ENCODE measurements around the gene SYVN1.

SYVN1 gene

DNA sequence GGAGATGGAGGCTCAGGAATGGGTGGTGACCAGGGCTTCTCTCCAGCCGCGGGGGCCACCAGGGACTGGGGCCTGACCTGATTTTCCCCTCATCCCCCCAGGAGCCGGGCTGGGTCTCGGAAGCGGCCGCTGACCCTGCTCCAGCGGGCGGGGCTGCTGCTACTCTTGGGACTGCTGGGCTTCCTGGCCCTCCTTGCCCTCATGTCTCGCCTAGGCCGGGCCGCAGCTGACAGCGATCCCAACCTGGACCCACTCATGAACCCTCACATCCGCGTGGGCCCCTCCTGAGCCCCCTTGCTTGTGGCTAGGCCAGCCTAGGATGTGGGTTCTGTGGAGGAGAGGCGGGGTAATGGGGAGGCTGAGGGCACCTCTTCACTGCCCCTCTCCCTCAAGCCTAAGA is 46.5 kb downstream of the SYVN1 start:
- no peak for DNase-seq (ENCODE audit: low read depth)

DNA sequence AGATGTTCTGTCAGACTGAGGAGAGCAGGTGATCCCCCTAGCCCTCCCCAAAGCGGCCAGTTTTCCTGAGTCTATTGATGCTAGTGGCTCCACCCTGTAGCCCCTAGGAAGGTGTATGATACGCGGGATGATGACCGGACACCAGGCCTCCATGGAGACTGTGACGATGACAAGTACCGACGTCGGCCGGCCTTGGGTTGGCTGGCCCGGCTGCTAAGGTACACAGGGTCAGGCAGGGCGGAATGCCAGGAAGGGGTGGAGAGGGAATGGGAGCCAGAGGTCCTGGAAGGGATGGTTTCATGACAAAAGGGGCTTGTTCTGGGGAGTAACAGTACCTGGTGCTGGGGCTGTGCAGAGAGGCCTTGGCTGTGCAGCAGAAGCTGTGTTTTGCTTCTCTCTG is 47.1 kb downstream of the SYVN1 start:
- no peak for DNase-seq (ENCODE audit: low read depth)

DNA sequence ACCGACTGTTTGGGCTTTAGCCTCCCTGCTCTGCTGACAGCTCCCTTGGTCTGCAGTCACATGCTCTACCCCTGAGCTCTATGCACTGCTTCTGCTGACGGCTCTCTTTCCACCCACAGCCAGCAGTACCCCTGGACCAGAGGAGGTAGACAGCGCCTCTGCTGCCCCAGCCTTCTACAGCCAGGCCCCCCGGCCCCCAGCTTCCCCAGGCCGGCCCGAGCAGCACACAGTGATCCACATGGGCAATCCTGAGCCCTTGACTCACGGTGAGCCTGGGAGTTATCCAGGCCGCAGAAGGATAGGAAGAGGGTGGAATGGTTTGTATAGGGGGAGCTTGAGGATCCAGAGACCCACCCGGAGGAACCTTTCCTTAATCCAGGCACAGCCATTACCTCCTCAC is 47.5 kb downstream of the SYVN1 start:
- DNase-seq (ENCODE audit: low read depth) = no peak

DNA sequence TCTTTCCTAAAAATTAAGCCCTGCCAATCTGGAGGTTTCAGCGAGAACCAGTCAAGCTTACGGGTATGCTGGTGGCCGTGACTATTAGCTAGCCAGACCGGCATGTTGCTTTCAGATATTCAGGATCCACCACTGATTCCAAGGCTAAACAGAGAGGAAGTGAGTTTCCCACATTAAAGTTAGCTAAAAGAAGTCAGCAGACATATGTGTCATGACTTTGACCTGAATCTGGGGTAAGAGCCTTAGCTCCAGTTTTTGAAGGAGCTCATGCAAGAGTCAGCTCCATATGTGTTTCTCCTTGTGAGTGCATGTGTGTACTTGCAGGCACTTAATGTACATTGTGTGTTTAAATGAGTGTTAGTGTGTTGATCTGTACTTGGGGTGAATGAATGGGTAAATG is 48.9 kb downstream of the SYVN1 start:
- DNase-seq (ENCODE audit: low read depth) = no peak

DNA sequence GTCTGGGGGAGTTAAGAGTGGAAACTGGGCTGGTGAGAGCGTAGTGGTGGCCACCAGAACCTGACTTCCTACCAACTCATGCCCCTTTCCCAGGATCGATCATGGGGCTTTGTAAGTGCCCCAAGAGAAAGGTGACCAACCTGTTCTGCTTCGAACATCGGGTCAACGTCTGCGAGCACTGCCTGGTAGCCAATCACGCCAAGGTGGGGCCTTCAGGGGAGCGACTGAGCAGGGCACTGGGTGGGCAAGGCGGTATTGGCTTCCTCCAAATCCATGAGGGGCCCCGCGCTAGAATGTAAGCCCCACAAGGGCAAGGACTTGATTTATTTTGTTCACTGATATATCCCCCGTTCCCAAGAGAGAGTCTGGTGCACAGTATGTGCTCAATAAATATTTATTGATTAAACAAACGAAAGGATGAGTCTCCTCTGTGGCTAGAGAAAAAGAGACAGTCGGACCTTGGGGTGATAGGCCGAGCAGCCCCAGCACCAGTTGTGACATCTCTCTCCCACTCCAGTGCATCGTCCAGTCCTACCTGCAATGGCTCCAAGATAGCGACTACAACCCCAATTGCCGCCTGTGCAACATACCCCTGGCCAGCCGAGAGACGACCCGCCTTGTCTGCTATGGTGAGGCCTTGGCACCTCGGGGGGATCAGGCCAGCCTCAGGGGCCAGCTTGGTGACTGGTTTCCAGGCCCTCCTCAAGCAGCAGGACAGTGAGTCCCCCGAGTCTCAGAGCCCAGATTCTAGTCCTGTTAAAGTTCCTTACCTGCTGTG is 49.5 kb downstream of the SYVN1 start:
- DNase-seq (ENCODE audit: low read depth) = no peak

DNA sequence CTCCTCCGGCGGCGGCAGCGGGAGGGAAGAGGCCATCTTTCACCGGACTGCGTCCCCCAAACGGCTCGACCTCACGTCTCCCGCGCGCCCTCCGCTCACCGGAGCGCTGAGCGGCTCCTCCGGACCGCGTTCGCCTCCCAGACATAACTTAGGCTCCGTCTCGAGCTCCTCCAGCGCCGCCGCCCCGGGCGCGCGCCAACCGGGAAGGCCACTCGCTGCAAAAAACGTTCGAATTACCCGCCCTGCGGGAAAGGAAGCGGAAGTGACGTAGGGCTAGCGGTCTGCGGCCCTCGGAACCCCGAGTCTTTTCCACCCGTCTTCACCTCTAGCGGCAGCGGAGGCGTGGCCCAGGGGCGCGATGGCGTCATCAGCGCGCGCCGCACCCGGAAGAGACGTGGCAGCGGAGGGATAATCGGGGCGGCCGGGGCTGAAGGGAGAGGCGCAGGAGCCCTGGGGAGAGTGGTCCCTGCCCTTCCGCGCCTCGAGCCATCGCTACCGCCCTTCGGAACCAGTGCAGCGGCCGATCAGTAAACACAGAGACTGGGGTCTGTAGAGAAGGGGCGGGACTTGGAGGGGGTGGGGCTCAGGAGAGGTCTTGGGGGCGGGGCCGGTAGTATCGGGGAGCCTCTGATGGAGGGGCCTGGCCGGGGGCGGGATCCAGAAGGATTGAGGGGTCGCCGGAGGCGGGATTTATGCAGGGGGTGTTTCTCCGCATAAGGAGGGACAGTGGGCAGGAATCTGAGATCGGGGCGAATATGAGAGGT is 50.3 kb downstream of the SYVN1 start, which contains the start of the genes CDCA5 and ZFPL1:
CDCA5 (minus strand) TSS at position 207 of the 764 bp plus-strand sequence; CDS start at position 145, 62 bp downstream.
ZFPL1 (plus strand) TSS at position 389 of the 764 bp plus-strand sequence. CDS start 477 bp downstream, outside the sequence.
- peak; percentile 94 for DNase-seq (ENCODE audit: low read depth)

DNA sequence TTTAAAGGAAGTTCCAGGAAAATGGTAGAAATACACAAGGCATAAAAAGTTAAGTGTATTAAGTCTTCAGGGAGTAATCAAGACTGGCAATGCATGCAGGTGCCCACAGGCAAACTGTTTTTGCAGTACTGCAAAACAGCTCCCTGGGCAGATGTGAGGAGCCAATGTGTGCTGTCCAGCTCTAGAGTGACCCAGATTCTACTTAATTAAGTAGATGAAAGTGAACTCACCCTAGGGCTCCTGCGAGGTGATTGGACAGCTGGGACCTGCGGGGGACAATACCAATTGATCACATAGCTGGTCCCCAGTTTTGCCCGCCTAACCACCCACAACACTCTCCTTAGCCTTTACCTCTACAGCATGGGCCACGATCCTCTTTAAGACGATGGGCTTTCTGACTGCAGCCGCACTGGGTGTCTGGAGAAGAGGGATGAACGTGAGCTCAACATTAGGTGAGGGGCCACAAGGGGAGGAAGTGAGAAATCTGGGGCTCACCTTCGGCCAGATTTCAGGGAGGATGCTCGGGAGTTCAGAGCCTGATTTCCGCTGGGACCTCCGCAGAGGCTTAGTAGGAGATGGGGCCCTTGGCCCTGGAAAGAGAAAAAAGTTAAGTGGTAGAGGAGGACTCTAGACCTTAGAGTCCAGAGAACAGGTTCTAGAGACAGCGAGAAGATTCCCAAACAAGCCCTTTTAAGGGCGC is 51.0 kb downstream of the SYVN1 start:
- no peak for DNase-seq (ENCODE audit: low read depth)

DNA sequence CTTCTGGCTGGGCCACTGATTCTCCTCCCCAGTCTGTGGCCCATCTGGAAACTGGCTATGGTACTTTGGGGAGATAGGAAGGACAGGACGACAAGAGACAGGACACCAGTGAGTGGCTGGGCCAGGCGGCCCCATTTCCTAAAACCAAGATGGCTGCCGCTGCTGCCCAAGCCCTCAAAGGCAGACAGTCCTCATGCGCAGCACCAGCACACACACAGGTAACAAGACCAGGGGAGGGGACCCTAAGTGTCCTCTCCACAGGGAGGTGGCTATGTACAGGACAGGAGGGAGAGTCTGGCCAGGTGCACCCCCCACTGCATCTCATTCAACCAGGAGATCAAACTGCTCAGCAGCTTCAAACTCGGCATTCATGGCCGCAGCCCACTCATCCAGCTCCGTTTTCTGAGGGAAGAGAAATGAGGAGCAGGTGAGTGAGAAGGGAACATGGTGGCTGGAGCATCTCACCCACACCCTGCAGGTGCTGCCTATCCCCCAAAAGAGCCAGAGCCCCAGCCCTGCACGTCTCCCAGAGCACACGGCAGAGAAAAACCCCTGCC is 55.5 kb downstream of the SYVN1 start:
- no peak for DNase-seq (ENCODE audit: low read depth)

DNA sequence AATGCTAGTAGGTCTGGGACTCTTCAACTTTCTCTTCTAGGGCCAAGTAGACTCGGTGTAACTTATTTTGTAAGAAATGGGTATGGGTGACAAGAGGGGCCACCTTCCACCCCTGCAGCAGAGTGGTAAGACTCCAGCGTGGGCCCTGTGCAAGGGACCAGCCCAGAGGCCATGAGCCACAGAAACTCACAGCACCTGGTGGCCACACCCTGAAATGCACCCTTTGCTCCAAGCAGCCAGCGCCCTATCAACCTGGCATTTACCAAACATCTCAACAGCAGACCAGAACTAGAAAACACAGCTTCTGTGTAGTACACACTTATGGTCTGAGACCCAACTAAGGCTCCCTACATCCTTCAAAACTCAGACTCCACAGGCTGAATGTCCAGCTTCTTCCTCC is 56.2 kb downstream of the SYVN1 start:
- peak; percentile 54 for DNase-seq (ENCODE audit: low read depth)

DNA sequence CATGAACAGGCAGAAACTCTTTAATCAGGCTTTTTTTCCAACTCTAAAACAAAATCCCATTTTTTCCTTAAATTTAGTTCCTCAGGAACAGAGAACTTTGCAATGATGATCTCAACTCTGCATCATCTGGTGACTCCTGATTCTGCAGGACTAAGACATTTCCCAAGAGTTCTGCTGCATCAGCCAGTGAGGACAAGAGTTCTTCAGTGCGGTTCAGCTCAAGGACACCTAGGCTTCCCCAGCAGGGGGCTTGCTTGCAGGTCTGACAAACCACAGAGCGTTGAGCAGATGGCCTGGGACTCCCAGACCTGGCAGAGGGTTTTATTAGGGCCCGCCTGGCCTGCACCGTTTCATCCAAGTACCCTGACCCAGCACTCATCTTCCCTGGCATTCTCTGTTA is 56.9 kb downstream of the SYVN1 start:
- DNase-seq (ENCODE audit: low read depth) = no peak
